H9 (cell line): ENCODE results near the gene MTFMT. TPM values are rescaled to one million over a fixed set of nuclear protein-coding genes. Genes with fewer than 3 reads are reported as not detected.

Source experiments
- DNase-seq: peaks from one replicate; pipeline ENCODE4 v3.0.0-alpha.2; 2017
- H2AFZ ChIP-seq: one replicate; pipeline ENCODE4 v1.6.1; 2013; ENCODE audit warnings: mild to moderate bottlenecking, low read length, control low read depth, moderate library complexity
- H2AK5ac ChIP-seq: 2 replicates; pipeline ENCODE4 v1.6.1; 2013; ENCODE audit warnings: low read length, control low read depth, mixed read lengths; ENCODE audit not compliant: insufficient read length
- H2BK120ac ChIP-seq: one replicate; pipeline ENCODE4 v1.6.1; 2013; ENCODE audit warnings: low read depth, mild to moderate bottlenecking, low read length, control low read depth, inconsistent platforms; ENCODE audit not compliant: poor library complexity, severe bottlenecking
- H2BK12ac ChIP-seq: 2 replicates; pipeline ENCODE4 v1.6.1; 2013; ENCODE audit warnings: low read length, control low read depth, mixed read lengths, low read depth; ENCODE audit not compliant: insufficient read length
- H2BK15ac ChIP-seq: 2 replicates; pipeline ENCODE4 v1.6.1; 2013; ENCODE audit warnings: low read depth, low read length, control low read depth
- H2BK20ac ChIP-seq: one replicate; pipeline ENCODE4 v1.6.1; 2013; ENCODE audit warnings: low read depth, mild to moderate bottlenecking, low read length, control low read depth, inconsistent platforms; ENCODE audit not compliant: poor library complexity, severe bottlenecking
- H2BK5ac ChIP-seq: 2 replicates; pipeline ENCODE4 v1.6.1; 2013; ENCODE audit warnings: low read length, control low read depth, mixed read lengths; ENCODE audit not compliant: insufficient read length
- H3K14ac ChIP-seq: 2 replicates; pipeline ENCODE4 v1.6.1; 2013; ENCODE audit warnings: low read length, control low read depth; ENCODE audit not compliant: insufficient read depth
- H3K18ac ChIP-seq: 2 replicates; pipeline ENCODE4 v1.6.1; 2013; ENCODE audit warnings: low read depth, mild to moderate bottlenecking, mixed read lengths, low read length, control low read depth; ENCODE audit not compliant: insufficient read length
- H3K23ac ChIP-seq: 2 replicates; pipeline ENCODE4 v1.6.1; 2013; ENCODE audit warnings: low read length, control low read depth, mixed read lengths, low read depth; ENCODE audit not compliant: insufficient read length
- H3K23me2 ChIP-seq: 2 replicates; pipeline ENCODE4 v1.6.1; 2013; ENCODE audit warnings: low read depth, mild to moderate bottlenecking, mixed read lengths, low read length, control low read depth; ENCODE audit not compliant: insufficient read length, poor library complexity, severe bottlenecking
- H3K27ac ChIP-seq: 2 replicates; pipeline ENCODE4 v1.5.1; 2013; ENCODE audit warnings: low read length, control low read depth, mixed read lengths, low read depth; ENCODE audit not compliant: insufficient read length
- H3K27me3 ChIP-seq: 2 replicates; pipeline ENCODE4 v1.6.1; 2013; ENCODE audit warnings: low read length, control low read depth, inconsistent platforms; ENCODE audit not compliant: insufficient read depth
- H3K4ac ChIP-seq: 2 replicates; pipeline ENCODE4 v1.6.1; 2013; ENCODE audit warnings: low read depth, mild to moderate bottlenecking, control low read depth, inconsistent platforms, low read length, moderate library complexity
- H3K4me1 ChIP-seq: 2 replicates; pipeline ENCODE4 v1.6.1; 2013; ENCODE audit warnings: low read length, control low read depth, inconsistent platforms; ENCODE audit not compliant: insufficient read depth
- H3K4me2 ChIP-seq: 2 replicates; pipeline ENCODE4 v1.6.1; 2013; ENCODE audit warnings: low read length, control low read depth, mixed read lengths; ENCODE audit not compliant: insufficient read length, insufficient read depth
- H3K56ac ChIP-seq: 2 replicates; pipeline ENCODE4 v1.6.1; 2013; ENCODE audit warnings: low read depth, mild to moderate bottlenecking, mixed read lengths, low read length, control low read depth; ENCODE audit not compliant: insufficient read length
- H3K79me1 ChIP-seq: 2 replicates; pipeline ENCODE4 v1.6.1; 2013; ENCODE audit warnings: low read depth, mild to moderate bottlenecking, moderate library complexity, low read length, control low read depth, inconsistent platforms; ENCODE audit not compliant: insufficient read depth, poor library complexity, severe bottlenecking
- H3K79me2 ChIP-seq: 2 replicates; pipeline ENCODE4 v1.6.1; 2013; ENCODE audit warnings: low read length, control low read depth, inconsistent platforms; ENCODE audit not compliant: insufficient read depth
- H3K9ac ChIP-seq: 2 replicates; pipeline ENCODE4 v1.6.1; 2013; ENCODE audit warnings: low read length, control low read depth, mixed read lengths; ENCODE audit not compliant: insufficient read length; ENCODE audit errors: extremely low read depth
- H3K9me3 ChIP-seq: one replicate; pipeline ENCODE4 v1.6.1; 2013; ENCODE audit warnings: low read depth, low read length, inconsistent platforms; ENCODE audit not compliant: control insufficient read depth
- H3T11ph ChIP-seq: one replicate; pipeline ENCODE4 v1.6.1; 2013; ENCODE audit warnings: mild to moderate bottlenecking, low read length, control low read depth, inconsistent platforms
- H4K20me1 ChIP-seq: one replicate; pipeline ENCODE4 v1.6.1; 2013; ENCODE audit not compliant: control insufficient read depth, insufficient read length, insufficient read depth
- H4K5ac ChIP-seq: 2 replicates; pipeline ENCODE4 v1.6.1; 2013; ENCODE audit warnings: low read depth, mild to moderate bottlenecking, mixed read lengths, low read length, control low read depth; ENCODE audit not compliant: insufficient read length
- H4K8ac ChIP-seq: replicated peaks from 2 replicates; pipeline ENCODE4 v1.6.1; 2013; ENCODE audit warnings: low read length, control low read depth, mixed read lengths, low read depth; ENCODE audit not compliant: insufficient read length
- H4K91ac ChIP-seq: 2 replicates; pipeline ENCODE4 v1.6.1; 2013; ENCODE audit warnings: low read depth, mild to moderate bottlenecking, moderate library complexity, mixed read lengths, low read length, control low read depth; ENCODE audit not compliant: insufficient read length
- H3K27ac Mint-ChIP-seq, 3 experiments: 2 replicates in 2 of 3; 3 replicates in 1 of 3; pipeline ENCODE4 v1.8.0; 2020 to 2021; ENCODE audit warnings: mixed read lengths in 3 of 3, mild to moderate bottlenecking in 1 of 3, moderate library complexity in 1 of 3
- H3K27me3 Mint-ChIP-seq: 2 replicates; pipeline ENCODE4 v1.8.0; 2021; ENCODE audit warnings: low read depth, mild to moderate bottlenecking, moderate library complexity, mixed read lengths
- H3K36me3 Mint-ChIP-seq, 3 experiments: 2 replicates in 2 of 3; 3 replicates in 1 of 3; pipeline ENCODE4 v1.8.0; 2020 to 2021; ENCODE audit warnings: low read depth in 3 of 3, mixed read lengths in 3 of 3; ENCODE audit not compliant: insufficient read depth in 1 of 3
- H3K4me1 Mint-ChIP-seq, 2 experiments: 2 replicates each; pipeline ENCODE4 v1.8.0; 2020; ENCODE audit warnings: mixed read lengths in 2 of 2
- H3K4me3 Mint-ChIP-seq, 2 experiments: 2 replicates in 1 of 2; 3 replicates in 1 of 2; pipeline ENCODE4 v1.8.0; 2020 to 2021; ENCODE audit warnings: mild to moderate bottlenecking in 2 of 2, mixed read lengths in 2 of 2, moderate library complexity in 1 of 2
- H3K9me3 Mint-ChIP-seq, 2 experiments: 2 replicates in 1 of 2; 3 replicates in 1 of 2; pipeline ENCODE4 v1.8.0; 2020; ENCODE audit warnings: mild to moderate bottlenecking in 2 of 2, mixed read lengths in 2 of 2, moderate library complexity in 1 of 2
- WGBS: extraction: QIAGEN DNeasy Blood & Tissue Kit; methylation state at CpG from one replicate; pipeline ENCODE4 v1.1.7; 2013; ENCODE audit warnings: missing lambda C conversion rate, low lambda C conversion rate, mixed read lengths; ENCODE audit not compliant: insufficient read length; ENCODE audit errors: extremely low coverage; 5-methylcytosine and 5-hydroxymethylcytosine counted together
- total RNA-seq: library from RNA; stranded (reverse); gene quantifications from 2 replicates; pipeline ENCODE4 v1.2.1, GENCODE V29; 2021
- TF ChIP-seq, protein P1 (sequence below): fragments of 200-600 bp; sonication (generic); conservative IDR thresholded peaks from 3 replicates; pipeline ENCODE4 v1.8.0; 2021; ENCODE audit warnings: antibody characterized with exemption, mild to moderate bottlenecking

MTFMT gene
- total RNA-seq, 1 experiment from 2014 or later = 16.0 TPM

DNA sequence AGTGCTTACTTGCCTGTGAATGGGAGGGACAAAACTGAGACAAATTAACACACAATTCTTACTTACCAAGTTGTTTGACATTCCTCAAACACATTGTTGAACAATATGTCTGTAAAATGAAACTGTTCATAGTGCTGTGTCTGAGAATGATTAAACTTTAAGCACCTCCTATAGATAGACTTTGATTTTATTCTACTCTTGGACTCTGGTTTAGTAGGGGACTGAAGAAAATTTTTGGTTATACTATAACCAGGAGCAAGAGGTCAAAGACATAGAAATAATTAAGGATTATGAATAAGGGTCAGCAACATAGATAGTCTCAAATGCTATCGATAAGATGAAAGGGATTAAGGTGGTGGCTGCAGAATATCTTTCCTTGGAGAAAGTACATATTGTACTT lies 7.9 kb upstream of the MTFMT start:
- H2BK12ac ChIP-seq = no peak overlapping the region
- H3K27ac ChIP-seq = no peak overlapping the region
- Mint-ChIP-seq H3K27ac (no peak overlapping the region), H3K4me1 (peaks cover 3% of the 10 kb centered on the region in 2 experiments), H3K36me3 (no peaks in the 10 kb centered on the region), H3K9me3 (no peaks in the 10 kb centered on the region), H3K27me3 (no peaks in the 10 kb centered on the region), H3K4me3 (no peak overlapping the region)
- H3K4ac ChIP-seq = no peak overlapping the region
- H3K4me2 ChIP-seq = no peak overlapping the region
- H2AK5ac ChIP-seq = no peak overlapping the region
- no peak overlapping the region for H3K18ac ChIP-seq
- H2AFZ ChIP-seq = no peak overlapping the region
- H3K9ac ChIP-seq = no peak overlapping the region
- H3K23ac ChIP-seq = no peak overlapping the region
- no peaks in the 10 kb centered on the region for H3K79me1 ChIP-seq
- H3K79me2 ChIP-seq = no peaks in the 10 kb centered on the region
- H3K27me3 ChIP-seq = no peaks in the 10 kb centered on the region
- H3T11ph ChIP-seq = no peak overlapping the region
- no CpG with 5 or more reads among the region's 1 CpG for WGBS
- no peaks in the 10 kb centered on the region for H4K20me1 ChIP-seq
- H2BK5ac ChIP-seq = no peak overlapping the region
- no peak overlapping the region for H2BK120ac ChIP-seq
- TF ChIP-seq, protein P1, sequence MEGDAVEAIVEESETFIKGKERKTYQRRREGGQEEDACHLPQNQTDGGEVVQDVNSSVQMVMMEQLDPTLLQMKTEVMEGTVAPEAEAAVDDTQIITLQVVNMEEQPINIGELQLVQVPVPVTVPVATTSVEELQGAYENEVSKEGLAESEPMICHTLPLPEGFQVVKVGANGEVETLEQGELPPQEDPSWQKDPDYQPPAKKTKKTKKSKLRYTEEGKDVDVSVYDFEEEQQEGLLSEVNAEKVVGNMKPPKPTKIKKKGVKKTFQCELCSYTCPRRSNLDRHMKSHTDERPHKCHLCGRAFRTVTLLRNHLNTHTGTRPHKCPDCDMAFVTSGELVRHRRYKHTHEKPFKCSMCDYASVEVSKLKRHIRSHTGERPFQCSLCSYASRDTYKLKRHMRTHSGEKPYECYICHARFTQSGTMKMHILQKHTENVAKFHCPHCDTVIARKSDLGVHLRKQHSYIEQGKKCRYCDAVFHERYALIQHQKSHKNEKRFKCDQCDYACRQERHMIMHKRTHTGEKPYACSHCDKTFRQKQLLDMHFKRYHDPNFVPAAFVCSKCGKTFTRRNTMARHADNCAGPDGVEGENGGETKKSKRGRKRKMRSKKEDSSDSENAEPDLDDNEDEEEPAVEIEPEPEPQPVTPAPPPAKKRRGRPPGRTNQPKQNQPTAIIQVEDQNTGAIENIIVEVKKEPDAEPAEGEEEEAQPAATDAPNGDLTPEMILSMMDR = no peak
- DNase-seq = no peak
- H3K23me2 ChIP-seq = no peaks in the 10 kb centered on the region
- no peak overlapping the region for H4K8ac ChIP-seq
- H3K56ac ChIP-seq = no peak overlapping the region
- no peak overlapping the region for H2BK15ac ChIP-seq
- no peak overlapping the region for H4K5ac ChIP-seq
- no peaks in the 10 kb centered on the region; the same call in 1 of the 2 replicates for H3K4me1 ChIP-seq
- no peak overlapping the region for H3K14ac ChIP-seq
- H4K91ac ChIP-seq = no peak overlapping the region
- no peak overlapping the region for H2BK20ac ChIP-seq
- H3K9me3 ChIP-seq = no peaks in the 10 kb centered on the region
